Stimulated activated CD4-positive, alpha-beta T cell treated with anti-CD3 and anti-CD28 coated beads, Interleukin-1b, Interleukin-23, amount 100 ng/mL, for 1 hour (primary cell): ENCODE data around the gene SNRNP200.

Experiments
- DNase-seq, 2 donors: peaks; one replicate each; pipeline ENCODE4 v3.0.0-alpha.2; 2020; ENCODE audit warnings: low read depth in 2 of 2

Gene SNRNP200

GRCh38 chr2:96305091-96305978 lies at the start of gene SNRNP200:
SNRNP200 (minus strand) TSS chr2:96305546; CDS start chr2:96305437, 109 bp downstream.
- peak; percentile 64 to 85 for DNase-seq

GRCh38 chr2:96354492-96354891 lies 49.1 kb upstream of the SNRNP200 start:
- DNase-seq = no peak

- no peak for DNase-seq
Observed at GRCh38 chr2:96353606-96354101, 48.3 kb upstream of the SNRNP200 start.

- no peak for DNase-seq
Observed at GRCh38 chr2:96353032-96353561, 47.8 kb upstream of the SNRNP200 start.

GRCh38 chr2:96347395-96347794 lies 42.0 kb upstream of the SNRNP200 start:
- DNase-seq = no peak

GRCh38 chr2:96345868-96346462 lies 40.6 kb upstream of the SNRNP200 start:
- no peak for DNase-seq

- no peak for DNase-seq
Observed at GRCh38 chr2:96345438-96345837, 40.1 kb upstream of the SNRNP200 start.

GRCh38 chr2:96344011-96344410 lies 38.7 kb upstream of the SNRNP200 start:
- no peak for DNase-seq

- no peak for DNase-seq
Observed at GRCh38 chr2:96342085-96342484, 36.7 kb upstream of the SNRNP200 start.

GRCh38 chr2:96341641-96342040 lies 36.3 kb upstream of the SNRNP200 start:
- DNase-seq = no peak

GRCh38 chr2:96340493-96341414 lies 35.4 kb upstream of the SNRNP200 start:
- no peak for DNase-seq

GRCh38 chr2:96336873-96337272 lies 31.5 kb upstream of the SNRNP200 start:
- DNase-seq = no peak

GRCh38 chr2:96336104-96336775 lies 30.9 kb upstream of the SNRNP200 start:
- no peak for DNase-seq

GRCh38 chr2:96333708-96334107 lies 28.4 kb upstream of the SNRNP200 start:
- no peak for DNase-seq

GRCh38 chr2:96330407-96330806 lies 25.1 kb upstream of the SNRNP200 start:
- no peak for DNase-seq

- no peak for DNase-seq
Observed at GRCh38 chr2:96329874-96330273, 24.5 kb upstream of the SNRNP200 start.

GRCh38 chr2:96329456-96329855 lies 24.1 kb upstream of the SNRNP200 start:
- no peak for DNase-seq

- DNase-seq = no peak
Observed at GRCh38 chr2:96326990-96327820, 21.9 kb upstream of the SNRNP200 start.

GRCh38 chr2:96326564-96326963 lies 21.2 kb upstream of the SNRNP200 start:
- DNase-seq = no peak

- no peak for DNase-seq
Observed at GRCh38 chr2:96325884-96326255, 20.5 kb upstream of the SNRNP200 start.
